K562 (cell line): ENCODE data around the gene UBASH3A. TPM values are rescaled to one million over a fixed set of nuclear protein-coding genes. Genes with fewer than 3 reads are reported as not detected.
A peak's percentile ranks its signal among the peaks of the same experiment; 100 is the strongest.

Experiments used
- ARNT ChIP-seq, 2 experiments: fragments of 450-650 bp; IDR thresholded peaks; 2 replicates each; pipeline ENCODE4 v1.6.1; 2016; ENCODE audit warnings: mild to moderate bottlenecking in 1 of 2
- BCL6 ChIP-seq: fragments of 250-450 bp; sonication (Bioruptor Pico); IDR thresholded peaks from 2 replicates; pipeline ENCODE4 v1.4.0; 2020
- E2F1 ChIP-seq: sonication (generic); formaldehyde crosslinking; IDR thresholded peaks from 2 replicates; pipeline ENCODE4 v1.8.1; 2023; ENCODE audit warnings: mild to moderate bottlenecking, missing genetic modification reagents, moderate library complexity
- ESRRA ChIP-seq: fragments of 450-650 bp; IDR thresholded peaks from 2 replicates; pipeline ENCODE4 v1.6.1; 2014; ENCODE audit warnings: low read depth, mild to moderate bottlenecking, moderate library complexity, borderline replicate concordance
- HES1 ChIP-seq: fragments of 450-650 bp; IDR thresholded peaks from 2 replicates; pipeline ENCODE4 v1.6.1; 2016; ENCODE audit warnings: low read depth, mild to moderate bottlenecking, moderate library complexity
- HNRNPH1 ChIP-seq: fragments of 200-400 bp; formaldehyde crosslinking; optimal IDR thresholded peaks from 2 replicates; pipeline ENCODE3; 2017; ENCODE audit warnings: low read depth, mild to moderate bottlenecking, low read length, moderate library complexity
- KAT2B ChIP-seq: IDR thresholded peaks from one replicate; pipeline ENCODE4 v1.6.1; 2012; ENCODE audit warnings: low read depth, mild to moderate bottlenecking, control low read depth, inconsistent platforms, low read length, moderate library complexity
- MYC ChIP-seq, 2 experiments: fragments of 250-450 bp in 1 of 2; sonication (Bioruptor Pico) in 1 of 2; IDR thresholded peaks; 2 replicates each; pipeline versions ENCODE4 v1.5.1 to v1.6.1; 2012 to 2021; ENCODE audit warnings: low read depth in 2 of 2, borderline replicate concordance in 1 of 2, improper control_type of control experiment in 1 of 2, low read length in 1 of 2, mild to moderate bottlenecking in 1 of 2, moderate library complexity in 1 of 2
- POLR2AphosphoS2 ChIP-seq: IDR thresholded peaks from 2 replicates; pipeline ENCODE4 v1.6.1; 2012; ENCODE audit warnings: low read length, improper control_type of control experiment
- POLR2H ChIP-seq: IDR thresholded peaks from 2 replicates; pipeline ENCODE4 v1.6.1; 2016; ENCODE audit warnings: missing genetic modification characterization, low read depth, mild to moderate bottlenecking, control low read depth, missing compliant biosample characterization, moderate library complexity
- PTTG1 ChIP-seq: fragments of 450-650 bp; IDR thresholded peaks from 2 replicates; pipeline ENCODE4 v1.6.1; 2016; ENCODE audit warnings: low read depth, mild to moderate bottlenecking, missing genetic modification characterization, missing compliant biosample characterization
- SRSF9 ChIP-seq: fragments of 200-400 bp; formaldehyde crosslinking; IDR thresholded peaks from 2 replicates; pipeline ENCODE4 v1.6.1; 2017; ENCODE audit warnings: low read depth, low read length, borderline replicate concordance
- U2AF2 ChIP-seq: fragments of 200-400 bp; formaldehyde crosslinking; optimal IDR thresholded peaks from 2 replicates; pipeline ENCODE3; 2017; ENCODE audit warnings: low read depth, mild to moderate bottlenecking, low read length
- ZNF263 ChIP-seq: sonication (generic); formaldehyde crosslinking; IDR thresholded peaks from 2 replicates; pipeline ENCODE4 v1.8.0; 2022; ENCODE audit warnings: mild to moderate bottlenecking, missing genetic modification reagents, borderline replicate concordance
- ZNF324 ChIP-seq: fragments of 250-450 bp; sonication (Bioruptor Pico); IDR thresholded peaks from 2 replicates; pipeline ENCODE4 v1.4.0; 2020; ENCODE audit warnings: mild to moderate bottlenecking
- ZNF431 ChIP-seq: sonication (generic); formaldehyde crosslinking; IDR thresholded peaks from 2 replicates; pipeline ENCODE4 v1.8.0; 2022; ENCODE audit warnings: mild to moderate bottlenecking, missing genetic modification reagents
- ZNF76 ChIP-seq: fragments of 250-450 bp; sonication (Bioruptor Pico); IDR thresholded peaks from 2 replicates; pipeline ENCODE4 v1.4.0; 2020; ENCODE audit warnings: mild to moderate bottlenecking, moderate library complexity, borderline replicate concordance
- ZNF77 ChIP-seq: fragments of 250-450 bp; sonication (Bioruptor Pico); IDR thresholded peaks from 2 replicates; pipeline ENCODE4 v1.5.0; 2020
- polyA plus RNA-seq, 8 experiments: library from polyadenylated mRNA; depleted of rRNA in 4 of 8; stranded (reverse) in 5 of 8; unstranded in 3 of 8; fragments of >200 nt; fragmentation: Nextera tagmentation in 2 of 8; fragmentation: Illumina TruSeq in 1 of 8; extraction: Ambion mirVana in 2 of 8; extraction: Trizol in 1 of 8; gene quantifications; 2 replicates each; pipeline versions ENCODE4 v1.2.1 to v1.2.3, GENCODE V29; 2011 to 2014; ENCODE audit warnings: inconsistent platforms in 1 of 8, missing spikeins in 1 of 8
- total RNA-seq, 7 experiments: library from RNA; depleted of rRNA in 6 of 7; stranded (reverse); fragments of >200 nt in 6 of 7; fragmentation: Illumina TruSeq in 2 of 7; extraction: Trizol in 2 of 7; gene quantifications; 2 replicates each; pipeline versions ENCODE4 v1.2.1 to v1.2.3, GENCODE V29; 2011 to 2021; ENCODE audit warnings: low replicate concordance in 1 of 7
- TF ChIP-seq, protein P1 (sequence below): fragments of 200-800 bp; sonication (Bioruptor generic); IDR thresholded peaks from 2 replicates; pipeline ENCODE4 v1.6.1; 2016; ENCODE audit warnings: missing genetic modification characterization, missing compliant biosample characterization
- TF ChIP-seq, protein P2 (sequence below): sonication (generic); formaldehyde crosslinking; IDR thresholded peaks from 2 replicates; pipeline ENCODE4 v1.8.0; 2022; ENCODE audit warnings: mild to moderate bottlenecking, missing genetic modification reagents

The UBASH3A gene
- total and polyA plus RNA-seq, 9 of the 15 experiments (the other 6 are each of a cell fraction or from before 2014, with no cell fraction given) = 0.23 to 1.8 (median 1.1) TPM

GRCh38 chr21:42433946-42434551 is 30.3 kb downstream of the UBASH3A start (continued):
- TF ChIP-seq ESRRA (peak; percentile 86), ZNF77 (CRISPR knock-in tag) (no peak), ZNF431 (no peak), ZNF263 (CRISPR knock-in tag) (no peak), MYC (IDR thresholded peaks at IDR 0.05; ENCODE audit: low read depth, low read length) (peak; percentile 64), MYC (CRISPR knock-in tag; IDR thresholded peaks at IDR 0.05; ENCODE audit: borderline replicate concordance, low read depth) (no peak), ARNT (IDR thresholded peaks at IDR 0.05) (no peak), ZNF324 (no peak), POLR2H (tag) (no peak), SRSF9 (no peak), E2F1 (CRISPR knock-in tag) (no peak), HNRNPH1 (no peak), BCL6 (CRISPR knock-in tag) (no peak), HES1 (peak; percentile 93), U2AF2 (no peak), ZNF76 (CRISPR knock-in tag) (no peak), PTTG1 (tag) (no peak), POLR2AphosphoS2 (no peak), KAT2B (no peak)
- TF ChIP-seq, protein P1, sequence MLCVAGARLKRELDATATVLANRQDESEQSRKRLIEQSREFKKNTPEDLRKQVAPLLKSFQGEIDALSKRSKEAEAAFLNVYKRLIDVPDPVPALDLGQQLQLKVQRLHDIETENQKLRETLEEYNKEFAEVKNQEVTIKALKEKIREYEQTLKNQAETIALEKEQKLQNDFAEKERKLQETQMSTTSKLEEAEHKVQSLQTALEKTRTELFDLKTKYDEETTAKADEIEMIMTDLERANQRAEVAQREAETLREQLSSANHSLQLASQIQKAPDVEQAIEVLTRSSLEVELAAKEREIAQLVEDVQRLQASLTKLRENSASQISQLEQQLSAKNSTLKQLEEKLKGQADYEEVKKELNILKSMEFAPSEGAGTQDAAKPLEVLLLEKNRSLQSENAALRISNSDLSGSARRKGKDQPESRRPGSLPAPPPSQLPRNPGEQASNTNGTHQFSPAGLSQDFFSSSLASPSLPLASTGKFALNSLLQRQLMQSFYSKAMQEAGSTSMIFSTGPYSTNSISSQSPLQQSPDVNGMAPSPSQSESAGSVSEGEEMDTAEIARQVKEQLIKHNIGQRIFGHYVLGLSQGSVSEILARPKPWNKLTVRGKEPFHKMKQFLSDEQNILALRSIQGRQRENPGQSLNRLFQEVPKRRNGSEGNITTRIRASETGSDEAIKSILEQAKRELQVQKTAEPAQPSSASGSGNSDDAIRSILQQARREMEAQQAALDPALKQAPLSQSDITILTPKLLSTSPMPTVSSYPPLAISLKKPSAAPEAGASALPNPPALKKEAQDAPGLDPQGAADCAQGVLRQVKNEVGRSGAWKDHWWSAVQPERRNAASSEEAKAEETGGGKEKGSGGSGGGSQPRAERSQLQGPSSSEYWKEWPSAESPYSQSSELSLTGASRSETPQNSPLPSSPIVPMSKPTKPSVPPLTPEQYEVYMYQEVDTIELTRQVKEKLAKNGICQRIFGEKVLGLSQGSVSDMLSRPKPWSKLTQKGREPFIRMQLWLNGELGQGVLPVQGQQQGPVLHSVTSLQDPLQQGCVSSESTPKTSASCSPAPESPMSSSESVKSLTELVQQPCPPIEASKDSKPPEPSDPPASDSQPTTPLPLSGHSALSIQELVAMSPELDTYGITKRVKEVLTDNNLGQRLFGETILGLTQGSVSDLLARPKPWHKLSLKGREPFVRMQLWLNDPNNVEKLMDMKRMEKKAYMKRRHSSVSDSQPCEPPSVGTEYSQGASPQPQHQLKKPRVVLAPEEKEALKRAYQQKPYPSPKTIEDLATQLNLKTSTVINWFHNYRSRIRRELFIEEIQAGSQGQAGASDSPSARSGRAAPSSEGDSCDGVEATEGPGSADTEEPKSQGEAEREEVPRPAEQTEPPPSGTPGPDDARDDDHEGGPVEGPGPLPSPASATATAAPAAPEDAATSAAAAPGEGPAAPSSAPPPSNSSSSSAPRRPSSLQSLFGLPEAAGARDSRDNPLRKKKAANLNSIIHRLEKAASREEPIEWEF (CRISPR knock-in tag) = no peak
- TF ChIP-seq, protein P2, sequence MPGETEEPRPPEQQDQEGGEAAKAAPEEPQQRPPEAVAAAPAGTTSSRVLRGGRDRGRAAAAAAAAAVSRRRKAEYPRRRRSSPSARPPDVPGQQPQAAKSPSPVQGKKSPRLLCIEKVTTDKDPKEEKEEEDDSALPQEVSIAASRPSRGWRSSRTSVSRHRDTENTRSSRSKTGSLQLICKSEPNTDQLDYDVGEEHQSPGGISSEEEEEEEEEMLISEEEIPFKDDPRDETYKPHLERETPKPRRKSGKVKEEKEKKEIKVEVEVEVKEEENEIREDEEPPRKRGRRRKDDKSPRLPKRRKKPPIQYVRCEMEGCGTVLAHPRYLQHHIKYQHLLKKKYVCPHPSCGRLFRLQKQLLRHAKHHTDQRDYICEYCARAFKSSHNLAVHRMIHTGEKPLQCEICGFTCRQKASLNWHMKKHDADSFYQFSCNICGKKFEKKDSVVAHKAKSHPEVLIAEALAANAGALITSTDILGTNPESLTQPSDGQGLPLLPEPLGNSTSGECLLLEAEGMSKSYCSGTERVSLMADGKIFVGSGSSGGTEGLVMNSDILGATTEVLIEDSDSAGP = no peak
